ENCODE data around the gene UMAD1. TPM values are rescaled to one million over a fixed set of nuclear protein-coding genes. Genes with fewer than 3 reads are reported as not detected.
A peak's percentile ranks its signal among the peaks of the same experiment; 100 is the strongest.

The UMAD1 gene
- total RNA-seq, 1 donor from 2014 or later = 13.9 TPM

- no peak for TF ChIP-seq CTCF (IDR thresholded peaks at IDR 0.05)
- no peak overlapping the region for H3K27ac Mint-ChIP-seq
- POLR2A ChIA-PET = interaction anchor here (0.5 kb wide), 1 partner anchor 58 kb away, joined by 9 read pairs; no protein-coding TSS in a partner anchor
Measured at GRCh38 chr7:7756577-7756976, 116.0 kb downstream of the UMAD1 start.

GRCh38 chr7:7757576-7757975 lies 117.0 kb downstream of the UMAD1 start:
- ChIA-PET POLR2A (no interaction called here), CTCF (interaction anchor here (2.2 kb wide), 1 partner anchor 76 kb away, joined by 9 read pairs; no protein-coding TSS in a partner anchor)
- intact Hi-C loops (cut with micrococcal nuclease) = no loop called here
- Mint-ChIP-seq H3K27ac (no peak overlapping the region), H3K9me3 (no peaks in the 10 kb centered on the region), H3K36me3 (ENCODE audit: low read depth) (no peaks in the 10 kb centered on the region), H3K27me3 (no peaks in the 10 kb centered on the region), H3K4me1 (peaks cover 20% of the 10 kb centered on the region), H3K4me3 (no peak overlapping the region)
- ATAC-seq (ENCODE audit: low read depth) = no peak
- no peak for DNase-seq
- no peak for TF ChIP-seq CTCF (IDR thresholded peaks at IDR 0.05)

More at GRCh38 chr7:7756577-7756976, 116.0 kb downstream of the UMAD1 start:
- H3K4me1 Mint-ChIP-seq = peaks cover 10% of the 10 kb centered on the region
- H3K27me3 Mint-ChIP-seq = no peaks in the 10 kb centered on the region
- no peaks in the 10 kb centered on the region for H3K36me3 Mint-ChIP-seq (ENCODE audit: low read depth)
- intact Hi-C loops (cut with micrococcal nuclease) = no loop called here
- CTCF ChIA-PET = interaction anchor here (1.8 kb wide), 1 partner anchor 75 kb away, joined by 9 read pairs; no protein-coding TSS in a partner anchor
- DNase-seq = no peak
- ATAC-seq (ENCODE audit: low read depth) = no peak
- H3K4me3 Mint-ChIP-seq = no peak overlapping the region
- H3K9me3 Mint-ChIP-seq = no peaks in the 10 kb centered on the region

GRCh38 chr7:7761340-7761973 lies 120.9 kb downstream of the UMAD1 start:
- ChIA-PET POLR2A (interaction anchor here (1.1 to 2.6 kb wide), 6 partner anchors 10 to 208 kb away, joined by 3 to 6 read pairs (median 4); partner anchors contain the start of gene UMAD1), CTCF (interaction anchor here (1.1 to 3.3 kb wide), 9 partner anchors 12 to 429 kb away, joined by 3 to 25 read pairs (median 3); no protein-coding TSS in a partner anchor)
- peak overlapping the region; percentile 87 for H3K27ac Mint-ChIP-seq
- peak overlapping the region; percentile 88 for H3K4me3 Mint-ChIP-seq
- peak; percentile 60 for ATAC-seq (ENCODE audit: low read depth)
- peaks cover 34% of the 10 kb centered on the region for H3K4me1 Mint-ChIP-seq
- TF ChIP-seq CTCF (IDR thresholded peaks at IDR 0.05) = no peak
- intact Hi-C loops (cut with micrococcal nuclease) = loop anchor here (1.0 to 5.0 kb wide), 7 partner anchors 15 to 276 kb away; partner anchors contain the start of genes GLCCI1, MIOS and UMAD1
- no peaks in the 10 kb centered on the region for H3K36me3 Mint-ChIP-seq (ENCODE audit: low read depth)
- H3K9me3 Mint-ChIP-seq = no peaks in the 10 kb centered on the region
- no peaks in the 10 kb centered on the region for H3K27me3 Mint-ChIP-seq
- DNase-seq = no peak

- no peak for TF ChIP-seq CTCF (IDR thresholded peaks at IDR 0.05)
- H3K27ac Mint-ChIP-seq = peak overlapping the region; percentile 87
- CTCF ChIA-PET = interaction anchor here (1.2 to 3.3 kb wide), 3 partner anchors 74 to 183 kb away, joined by 3 to 25 read pairs (median 3); no protein-coding TSS in a partner anchor
- no peaks in the 10 kb centered on the region for H3K27me3 Mint-ChIP-seq
- intact Hi-C loops (cut with micrococcal nuclease) = loop anchor here (1.0 to 5.0 kb wide), 12 partner anchors 10 to 455 kb away; partner anchors contain the start of genes GLCCI1, MIOS and UMAD1
- peaks cover 34% of the 10 kb centered on the region for H3K4me1 Mint-ChIP-seq
- POLR2A ChIA-PET = interaction anchor here (1.1 to 2.6 kb wide), 4 partner anchors 9 to 208 kb away, joined by 3 to 6 read pairs (median 4); no protein-coding TSS in a partner anchor
- peak; percentile 76 for ATAC-seq (ENCODE audit: low read depth)
- DNase-seq = no peak
- H3K36me3 Mint-ChIP-seq (ENCODE audit: low read depth) = no peaks in the 10 kb centered on the region
- peak overlapping the region; percentile 88 for H3K4me3 Mint-ChIP-seq
- no peaks in the 10 kb centered on the region for H3K9me3 Mint-ChIP-seq
Measured at GRCh38 chr7:7761974-7762779, 121.6 kb downstream of the UMAD1 start.

All from activated B cell treated with CpG ODN at 0.5 μM for 24 hours (primary cell).